ENCODE data around the gene TREH.

The TREH gene

GRCh38 chr11:118663381-118663780 is 16.1 kb downstream of the TREH start:
- DNase-seq = no peak

- DNase-seq = no peak
These were observed 16.8 kb downstream of the TREH start for GRCh38 chr11:118662401-118663271.

- no peak for DNase-seq
These were observed 17.8 kb downstream of the TREH start for GRCh38 chr11:118661425-118662301.

GRCh38 chr11:118660681-118661424 is 18.6 kb downstream of the TREH start:
- no peak for DNase-seq

- DNase-seq = no peak
These were observed 19.3 kb downstream of the TREH start for GRCh38 chr11:118659953-118660680.

GRCh38 chr11:118659314-118659952 is 20.0 kb downstream of the TREH start:
- peak; percentile 63 for DNase-seq

GRCh38 chr11:118658429-118659313 is 20.8 kb downstream of the TREH start:
- DNase-seq = no peak

GRCh38 chr11:118657709-118658428 is 21.6 kb downstream of the TREH start:
- DNase-seq = no peak

- no peak for DNase-seq
These were observed 22.2 kb downstream of the TREH start for GRCh38 chr11:118657238-118657637.

- no peak for DNase-seq
These were observed 22.8 kb downstream of the TREH start for GRCh38 chr11:118656563-118657165.

- DNase-seq = no peak
These were observed 23.8 kb downstream of the TREH start for GRCh38 chr11:118655486-118656190.

GRCh38 chr11:118653684-118654390 is 25.6 kb downstream of the TREH start:
- no peak for DNase-seq

- no peak for DNase-seq
These were observed 26.7 kb downstream of the TREH start for GRCh38 chr11:118652681-118653181.

- DNase-seq = no peak
These were observed 27.6 kb downstream of the TREH start for GRCh38 chr11:118651820-118652219.

GRCh38 chr11:118650366-118650765 is 29.1 kb downstream of the TREH start:
- DNase-seq = no peak

- DNase-seq = no peak
These were observed 29.5 kb downstream of the TREH start for GRCh38 chr11:118649941-118650340.

GRCh38 chr11:118648291-118648690 is 31.2 kb downstream of the TREH start:
- no peak for DNase-seq

GRCh38 chr11:118646393-118646792 is 33.1 kb downstream of the TREH start:
- DNase-seq = no peak

Data from amniotic stem cell (primary cell).